ENCODE results near the gene RSPH3. TPM values are rescaled to one million over a fixed set of nuclear protein-coding genes. Genes with fewer than 3 reads are reported as not detected.

The RSPH3 gene
- total and polyA plus RNA-seq, 2 of the 8 experiments (the other 6 are each of a cell fraction or from before 2014, with no cell fraction given) = 0.60 to 2.7 TPM

DNA sequence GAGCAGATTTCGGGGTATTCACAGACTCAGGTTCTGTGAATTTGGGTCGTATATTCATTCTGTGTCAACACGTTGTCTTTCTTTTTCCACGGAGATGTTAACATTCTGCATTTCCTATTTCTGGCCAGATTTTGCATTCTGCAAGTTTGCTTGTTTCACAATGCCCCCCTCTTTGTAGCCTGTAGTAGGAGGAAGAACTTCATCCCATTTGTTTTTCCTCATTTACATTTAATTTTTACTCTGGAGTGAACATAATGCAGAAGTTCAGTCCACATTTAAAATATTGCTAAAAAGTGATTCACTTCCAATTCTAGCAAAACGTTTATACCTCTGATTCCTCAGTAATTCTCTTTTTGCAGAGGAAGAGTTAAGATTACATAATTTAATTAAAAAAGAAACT, 31.8 kb upstream of the RSPH3 start:
- Histone ChIP-seq H3K9me3 (ENCODE audit: insufficient read depth in 2 of 2, low read depth in 1 of 2, low read length in 1 of 2) (no peaks in the 10 kb centered on the region), H3K14ac (ENCODE audit: insufficient read length) (no peak overlapping the region), H2AFZ (ENCODE audit: low read length) (no peak overlapping the region), H2BK5ac (ENCODE audit: low read depth, low read length) (no peak overlapping the region), H2BK12ac (ENCODE audit: low read depth, low read length) (no peak overlapping the region), H3K27me3 (replicated peaks in 1 of 4; ENCODE audit: control insufficient read depth in 3 of 4, extremely low read depth in 1 of 4, insufficient read depth in 3 of 4, low read length in 3 of 4) (no peaks in the 10 kb centered on the region), H3K23me2 (ENCODE audit: low read depth, low read length) (no peaks in the 10 kb centered on the region), H3K4me1 (replicated peaks in 1 of 4; ENCODE audit: control insufficient read depth in 3 of 4, insufficient read depth in 4 of 4, low read length in 3 of 4) (no peaks in the 10 kb centered on the region), H3K18ac (ENCODE audit: extremely low read depth, low read length) (no peak overlapping the region), H3K79me1 (ENCODE audit: low read depth, low read length) (no peaks in the 10 kb centered on the region), H3K9ac (replicated peaks in 1 of 4; ENCODE audit: extremely low read depth in 1 of 4, low read depth in 3 of 4, low read length in 3 of 4) (no peak overlapping the region), H2BK20ac (ENCODE audit: low read length) (no peak overlapping the region), H3K23ac (ENCODE audit: insufficient read length) (no peak overlapping the region), H3K4me2 (ENCODE audit: insufficient read depth in 1 of 2, low read depth in 2 of 2, low read length in 2 of 2) (no peak overlapping the region), H4K20me1 (replicated peaks in 1 of 2; ENCODE audit: control insufficient read depth in 1 of 2, insufficient read depth in 2 of 2, low read length in 2 of 2) (no peaks in the 10 kb centered on the region), H3K4me3 (ENCODE audit: extremely low read depth in 1 of 4, insufficient read depth in 2 of 4, low read depth in 3 of 4, low read length in 4 of 4) (no peak overlapping the region), H3K36me3 (ENCODE audit: control insufficient read depth in 2 of 4, insufficient read depth in 4 of 4, low read length in 3 of 4) (no peaks in the 10 kb centered on the region), H4K5ac (ENCODE audit: insufficient read length, low read depth, low read length) (no peak overlapping the region), H2AK5ac (ENCODE audit: low read depth, low read length) (no peak overlapping the region), H2BK120ac (replicated peaks; ENCODE audit: low read depth, low read length) (no peak overlapping the region), H3K79me2 (ENCODE audit: control insufficient read depth in 1 of 2, insufficient read depth in 2 of 2, low read length in 2 of 2) (no peaks in the 10 kb centered on the region), H2BK15ac (ENCODE audit: low read length) (no peak overlapping the region), H3K27ac (ENCODE audit: low read depth, low read length) (no peak overlapping the region), H3K4ac (replicated peaks; ENCODE audit: insufficient read length, low read depth, low read length) (no peak overlapping the region), H3K56ac (replicated peaks; ENCODE audit: insufficient read length, low read depth, low read length) (no peak overlapping the region), H4K8ac (ENCODE audit: extremely low read depth, insufficient read depth, low read length) (no peak overlapping the region), H4K91ac (replicated peaks; ENCODE audit: insufficient read length, low read length) (no peak overlapping the region)
- CTCF ChIA-PET (ENCODE audit: partially characterized antibody) = interaction anchor here (1.0 to 3.5 kb wide), 3 partner anchors 23 to 103 kb away, joined by 6 to 11 read pairs (median 10); no protein-coding TSS in a partner anchor
- DNase-seq (ENCODE audit: low read depth in 1 of 2, low spot score in 2 of 2) (no peak), FAIRE-seq (no peak)
- POLR2A ChIA-PET (ENCODE audit: partially characterized antibody) = no interaction called here
- WGBS, 2 experiments (ENCODE audit: extremely low coverage in 1 of 2, insufficient coverage in 1 of 2, insufficient read length in 1 of 2, insufficient replicate concordance in 2 of 2, low coverage in 1 of 2, low lambda C conversion rate in 2 of 2, missing lambda C conversion rate in 1 of 2) = 87% methylated on average over 5 of the region's 5 CpGs; no CpG with 5 or more reads in 1 of the 2 experiments
- TF ChIP-seq JUN (IDR thresholded peaks at IDR 0.05; ENCODE audit: low read depth, low read length) (no peak), E2F6 (IDR thresholded peaks at IDR 0.05) (no peak), EZH2 (IDR thresholded peaks at IDR 0.05; ENCODE audit: low read depth, low read length, severe bottlenecking) (no peak), CBX5 (IDR thresholded peaks at IDR 0.05; ENCODE audit: low read depth, low read length) (no peak), GABPA (IDR thresholded peaks at IDR 0.05; ENCODE audit: borderline replicate concordance, insufficient read depth, low read length) (no peak), SP2 (IDR thresholded peaks at IDR 0.05; ENCODE audit: low read length) (no peak), NRF1 (IDR thresholded peaks at IDR 0.05; ENCODE audit: low read depth, low read length) (no peak)
- TF ChIP-seq, protein P1, sequence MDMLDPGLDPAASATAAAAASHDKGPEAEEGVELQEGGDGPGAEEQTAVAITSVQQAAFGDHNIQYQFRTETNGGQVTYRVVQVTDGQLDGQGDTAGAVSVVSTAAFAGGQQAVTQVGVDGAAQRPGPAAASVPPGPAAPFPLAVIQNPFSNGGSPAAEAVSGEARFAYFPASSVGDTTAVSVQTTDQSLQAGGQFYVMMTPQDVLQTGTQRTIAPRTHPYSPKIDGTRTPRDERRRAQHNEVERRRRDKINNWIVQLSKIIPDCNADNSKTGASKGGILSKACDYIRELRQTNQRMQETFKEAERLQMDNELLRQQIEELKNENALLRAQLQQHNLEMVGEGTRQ (IDR thresholded peaks at IDR 0.05; ENCODE audit: low read length) = no peak
- TF ChIP-seq, protein P2, sequence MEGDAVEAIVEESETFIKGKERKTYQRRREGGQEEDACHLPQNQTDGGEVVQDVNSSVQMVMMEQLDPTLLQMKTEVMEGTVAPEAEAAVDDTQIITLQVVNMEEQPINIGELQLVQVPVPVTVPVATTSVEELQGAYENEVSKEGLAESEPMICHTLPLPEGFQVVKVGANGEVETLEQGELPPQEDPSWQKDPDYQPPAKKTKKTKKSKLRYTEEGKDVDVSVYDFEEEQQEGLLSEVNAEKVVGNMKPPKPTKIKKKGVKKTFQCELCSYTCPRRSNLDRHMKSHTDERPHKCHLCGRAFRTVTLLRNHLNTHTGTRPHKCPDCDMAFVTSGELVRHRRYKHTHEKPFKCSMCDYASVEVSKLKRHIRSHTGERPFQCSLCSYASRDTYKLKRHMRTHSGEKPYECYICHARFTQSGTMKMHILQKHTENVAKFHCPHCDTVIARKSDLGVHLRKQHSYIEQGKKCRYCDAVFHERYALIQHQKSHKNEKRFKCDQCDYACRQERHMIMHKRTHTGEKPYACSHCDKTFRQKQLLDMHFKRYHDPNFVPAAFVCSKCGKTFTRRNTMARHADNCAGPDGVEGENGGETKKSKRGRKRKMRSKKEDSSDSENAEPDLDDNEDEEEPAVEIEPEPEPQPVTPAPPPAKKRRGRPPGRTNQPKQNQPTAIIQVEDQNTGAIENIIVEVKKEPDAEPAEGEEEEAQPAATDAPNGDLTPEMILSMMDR (IDR thresholded peaks at IDR 0.05; ENCODE audit: control extremely low read depth in 1 of 3, insufficient read depth in 1 of 3, low read depth in 1 of 3, low read length in 3 of 3) = no peak

All from H1 (cell line).